Esophagus muscularis mucosa (tissue), 4 donors: ENCODE results near the gene KCNJ18. TPM values are rescaled to one million over a fixed set of nuclear protein-coding genes. Genes with fewer than 3 reads are reported as not detected.
"Not testable (repeated sequence)": the region's sequence is repeated elsewhere in the genome, so short reads cannot be mapped to it uniquely, and the experiment has no call there.

Source experiments
- DNase-seq: peaks from one replicate; pipeline ENCODE4 v3.0.0-alpha.2; 2017; ENCODE audit errors: extremely low spot score
- H3K27ac ChIP-seq, 4 donors: fragments of 200-600 bp; sonication (generic); replicated peaks in 1 of 4; 1 replicate in 3 of 4; 2 replicates in 1 of 4; pipeline ENCODE4 v1.5.1; 2016 to 2019; ENCODE audit warnings: mild to moderate bottlenecking in 1 of 4
- H3K27me3 ChIP-seq, 4 donors: fragments of 200-600 bp; sonication (generic); one replicate each; pipeline versions ENCODE4 v1.5.1 to v1.6.0; 2016 to 2019
- H3K36me3 ChIP-seq, 4 donors: fragments of 200-600 bp; sonication (generic); one replicate each; pipeline ENCODE4 v1.5.1; 2016 to 2019
- H3K4me1 ChIP-seq, 4 donors: fragments of 200-600 bp; sonication (generic); one replicate each; pipeline ENCODE4 v1.5.1; 2016 to 2019
- H3K4me3 ChIP-seq, 4 donors: fragments of 200-600 bp; sonication (generic); 1 replicate in 2 of 4; 2 replicates in 2 of 4; pipeline ENCODE4 v1.5.1; 2016 to 2019; ENCODE audit warnings: mild to moderate bottlenecking in 4 of 4, moderate library complexity in 1 of 4
- H3K9me3 ChIP-seq, 4 donors: fragments of 200-600 bp; sonication (generic); 1 replicate in 3 of 4; 2 replicates in 1 of 4; pipeline ENCODE4 v1.5.1; 2016 to 2019
- EP300 ChIP-seq: sonication (generic); formaldehyde crosslinking; IDR thresholded peaks from one replicate; pipeline ENCODE4 v1.6.1; 2017; ENCODE audit warnings: antibody characterized with exemption
- POLR2A ChIP-seq: fragments of 450-650 bp; IDR thresholded peaks from one replicate; pipeline ENCODE4 v1.6.1; 2017; ENCODE audit warnings: antibody characterized with exemption, moderate library complexity, mild to moderate bottlenecking, low read depth
- POLR2AphosphoS5 ChIP-seq, 2 donors: sonication (generic); formaldehyde crosslinking; IDR thresholded peaks; one replicate each; pipeline ENCODE4 v1.6.1; 2017; ENCODE audit warnings: antibody characterized with exemption in 2 of 2
- WGBS: methylation state at CpG from one replicate; pipeline ENCODE4 v1.1.5; 2018; 5-methylcytosine and 5-hydroxymethylcytosine counted together
- intact Hi-C: fragments of 100-400 bp; cut with DNase I; formaldehyde crosslinking; loops from one replicate; pipeline ENCODE4 v1.15.1; 2023
- total RNA-seq, 4 donors: library from RNA; depleted of rRNA; stranded (reverse); fragments of >200 nt; gene quantifications; one replicate each; pipeline versions ENCODE4 v1.1.0 to v1.2.1, GENCODE V29; 2016
- TF ChIP-seq, protein P1 (sequence below), 3 experiments: fragments of 200-600 bp in 2 of 3; fragments of 450-650 bp in 1 of 3; sonication (generic) in 2 of 3; IDR thresholded peaks; one replicate each; pipeline ENCODE4 v1.5.1; 2017 to 2019; ENCODE audit warnings: antibody characterized with exemption in 3 of 3, mild to moderate bottlenecking in 2 of 3, moderate library complexity in 1 of 3

Gene KCNJ18
- total RNA-seq, 4 donors from 2014 or later, result not detected

DNA sequence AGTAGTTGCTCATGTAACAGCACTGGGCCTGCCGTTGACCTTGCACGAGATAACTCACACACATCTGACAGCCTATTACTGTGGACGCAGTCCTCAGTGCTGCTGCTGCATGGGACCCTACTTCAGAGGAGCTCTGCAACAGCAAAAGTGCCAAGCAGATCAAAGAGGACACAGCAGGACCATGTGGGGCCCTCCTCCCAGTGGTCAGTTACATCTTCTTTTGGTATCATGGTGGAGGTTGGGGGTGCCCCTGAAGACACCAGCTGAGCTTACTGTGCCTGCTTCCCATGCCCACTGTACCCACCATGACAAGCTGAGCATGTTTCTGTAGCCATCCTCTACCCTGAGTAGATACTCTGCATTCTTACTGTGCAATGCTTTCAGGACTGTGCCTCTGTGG, 41.6 kb downstream of the KCNJ18 start:
- H3K9me3 ChIP-seq, H3K27me3 ChIP-seq, intact Hi-C loops, H3K36me3 ChIP-seq, H3K27ac ChIP-seq, H3K4me3 ChIP-seq, H3K4me1 ChIP-seq, DNase-seq: not testable (repeated sequence)
- 94% methylated on average over 3 of the region's 3 CpGs for WGBS

DNA sequence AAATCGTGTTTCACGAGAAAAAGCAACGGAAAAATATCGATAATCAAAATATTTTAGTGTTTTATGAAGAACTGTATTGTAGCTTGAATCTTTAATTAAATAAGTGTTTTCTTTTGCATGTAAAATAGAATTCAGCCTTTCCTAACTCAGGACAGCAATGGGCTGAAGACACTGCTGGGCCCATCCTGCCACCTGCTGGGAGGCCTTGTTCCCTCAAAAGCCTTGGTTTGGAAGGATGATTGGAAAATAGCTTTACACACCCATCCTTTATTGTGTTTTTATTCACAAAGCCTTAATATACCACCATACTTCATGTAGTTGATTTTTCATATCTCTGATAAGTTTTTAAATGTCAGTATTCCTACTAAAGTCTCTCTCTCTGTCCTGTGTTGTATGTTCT, 43.5 kb downstream of the KCNJ18 start:
- H3K4me3 ChIP-seq, intact Hi-C loops, DNase-seq, H3K4me1 ChIP-seq, H3K27me3 ChIP-seq, H3K9me3 ChIP-seq, H3K27ac ChIP-seq, H3K36me3 ChIP-seq: not testable (repeated sequence)
- WGBS, result 82% methylated on average over 4 of the region's 4 CpGs

DNA sequence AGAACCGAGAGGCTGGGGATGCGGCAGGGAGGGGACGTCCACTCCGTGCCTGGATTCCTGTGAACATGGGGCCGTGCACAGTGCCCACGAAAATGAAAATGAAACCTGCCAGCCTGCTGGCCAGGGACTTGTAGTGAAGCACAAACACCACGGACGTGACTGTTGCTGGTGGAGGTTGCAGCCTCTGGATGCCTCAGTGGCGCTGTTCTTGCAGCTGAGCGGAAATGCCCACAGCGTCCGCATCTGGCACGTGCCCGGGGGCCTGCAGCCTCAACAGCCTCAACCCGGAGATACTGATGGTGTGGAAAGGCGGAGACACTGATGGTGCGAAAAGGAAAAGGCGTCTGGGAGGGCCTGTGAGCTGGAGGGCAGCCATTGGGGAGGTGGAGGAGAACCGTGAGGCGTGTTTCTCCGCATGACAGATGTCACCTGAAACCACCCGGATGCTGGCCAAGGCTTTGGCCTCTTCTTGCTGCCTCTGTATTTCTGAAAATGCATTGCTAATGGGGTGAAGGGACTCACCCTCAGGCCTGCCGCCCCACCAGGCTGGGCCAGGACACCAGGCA, 44.8 kb downstream of the KCNJ18 start:
- intact Hi-C loops, H3K27me3 ChIP-seq, H3K36me3 ChIP-seq, H3K9me3 ChIP-seq, H3K4me1 ChIP-seq, DNase-seq, H3K4me3 ChIP-seq, H3K27ac ChIP-seq: not testable (repeated sequence)
- 74% methylated on average over 21 of the region's 23 CpGs for WGBS

DNA sequence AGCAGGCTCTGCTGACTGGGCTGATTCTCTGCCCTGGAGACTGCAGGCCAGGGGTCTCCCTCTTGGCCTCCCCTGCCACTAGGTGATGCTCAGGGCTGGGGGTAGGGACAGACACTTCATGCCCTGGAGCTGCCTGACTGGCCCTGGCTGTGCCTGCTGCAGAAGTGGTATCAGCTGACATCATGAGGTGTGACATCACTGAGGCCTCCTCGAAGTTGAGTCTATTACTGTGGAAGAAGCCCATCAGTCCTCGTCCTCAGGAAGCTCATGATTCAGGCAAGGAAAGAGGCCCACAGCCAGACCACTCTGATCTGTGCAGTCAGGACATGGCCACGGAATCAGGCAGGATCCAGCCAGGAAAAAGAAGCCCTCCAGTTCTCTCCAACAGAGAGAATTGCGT, 45.9 kb downstream of the KCNJ18 start:
- DNase-seq, H3K27ac ChIP-seq, intact Hi-C loops, H3K36me3 ChIP-seq, H3K4me1 ChIP-seq, H3K9me3 ChIP-seq, H3K4me3 ChIP-seq, H3K27me3 ChIP-seq: not testable (repeated sequence)
- 68% methylated on average over 3 of the region's 4 CpGs for WGBS

DNA sequence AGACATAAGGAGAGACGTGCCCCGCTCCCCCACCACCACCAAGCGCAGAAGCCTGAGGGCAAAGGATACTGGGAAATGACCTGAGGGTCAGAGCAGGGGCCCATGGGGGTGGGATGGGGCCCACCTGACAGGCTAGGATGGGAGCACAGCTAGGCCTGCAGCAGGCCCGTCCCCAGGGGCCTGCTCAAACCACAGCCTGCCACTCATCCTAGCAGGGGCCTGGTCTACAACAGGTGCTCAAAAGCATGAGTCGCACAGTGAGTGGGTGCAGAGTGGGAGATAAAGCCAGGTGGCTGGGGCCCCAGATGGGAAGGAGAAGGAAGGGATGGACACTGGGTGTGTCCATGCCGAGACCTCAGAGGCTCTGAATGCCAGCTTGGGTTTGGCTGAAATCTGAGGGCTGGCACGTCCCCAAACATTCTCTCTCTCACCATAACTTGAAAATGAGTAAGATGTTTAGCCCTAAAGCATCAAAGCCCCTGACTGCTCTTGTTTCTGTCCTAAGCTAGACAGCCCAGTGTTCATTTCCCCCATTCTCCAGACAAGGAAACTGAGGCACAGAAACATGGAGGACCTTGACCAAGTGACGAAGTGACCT, 46.7 kb downstream of the KCNJ18 start:
- H3K36me3 ChIP-seq, intact Hi-C loops, H3K4me3 ChIP-seq, H3K27ac ChIP-seq, H3K4me1 ChIP-seq, H3K27me3 ChIP-seq, H3K9me3 ChIP-seq, DNase-seq: not testable (repeated sequence)
- 87% methylated on average over 3 of the region's 8 CpGs for WGBS

DNA sequence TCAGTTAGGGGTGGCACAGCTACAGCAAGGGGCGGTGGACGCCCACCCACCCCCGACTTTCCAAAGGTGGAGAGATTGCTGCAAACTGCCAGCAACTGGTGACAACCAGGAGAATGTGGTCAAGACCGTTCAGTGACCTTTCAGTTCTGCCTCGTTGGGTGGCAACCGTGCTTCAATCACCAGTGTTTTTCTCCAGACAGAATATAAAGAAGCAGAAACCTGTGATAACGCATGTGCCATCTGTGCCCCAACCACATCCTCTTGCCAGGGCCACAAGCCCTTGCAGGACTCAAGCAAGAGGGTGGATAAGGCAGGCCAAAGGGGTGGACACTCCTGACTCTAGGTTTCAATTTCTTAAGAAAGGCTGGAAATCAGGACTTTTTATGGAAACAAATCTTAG, 47.2 kb downstream of the KCNJ18 start:
- H3K9me3 ChIP-seq, H3K4me1 ChIP-seq, H3K36me3 ChIP-seq, DNase-seq, H3K4me3 ChIP-seq, H3K27me3 ChIP-seq, intact Hi-C loops, H3K27ac ChIP-seq: not testable (repeated sequence)
- WGBS, result no CpG with 5 or more reads among the region's 7 CpGs

DNA sequence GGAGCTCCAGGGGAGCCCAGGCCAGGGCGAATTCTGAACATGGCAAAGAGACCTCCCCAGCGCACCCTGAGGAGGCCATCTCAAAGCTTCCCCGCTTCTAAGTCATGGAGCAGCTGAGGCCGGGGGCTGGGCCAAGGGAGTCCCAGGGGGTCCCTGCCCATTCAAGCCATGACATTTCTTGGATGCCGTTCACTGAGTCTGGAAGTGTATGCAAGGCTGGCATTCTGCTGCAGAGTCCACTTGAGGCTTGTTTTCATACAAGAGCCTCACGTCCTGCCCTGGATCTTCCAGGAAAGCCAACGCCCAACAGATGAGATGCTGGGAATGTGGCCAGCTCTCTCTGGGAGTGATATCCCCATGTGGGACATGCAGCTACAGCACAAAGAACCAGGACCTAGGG, 48.5 kb downstream of the KCNJ18 start:
- intact Hi-C loops, H3K4me3 ChIP-seq, H3K4me1 ChIP-seq, H3K36me3 ChIP-seq, H3K27ac ChIP-seq, H3K27me3 ChIP-seq, DNase-seq, H3K9me3 ChIP-seq: not testable (repeated sequence)
- WGBS, result 41% methylated on average over 2 of the region's 7 CpGs

DNA sequence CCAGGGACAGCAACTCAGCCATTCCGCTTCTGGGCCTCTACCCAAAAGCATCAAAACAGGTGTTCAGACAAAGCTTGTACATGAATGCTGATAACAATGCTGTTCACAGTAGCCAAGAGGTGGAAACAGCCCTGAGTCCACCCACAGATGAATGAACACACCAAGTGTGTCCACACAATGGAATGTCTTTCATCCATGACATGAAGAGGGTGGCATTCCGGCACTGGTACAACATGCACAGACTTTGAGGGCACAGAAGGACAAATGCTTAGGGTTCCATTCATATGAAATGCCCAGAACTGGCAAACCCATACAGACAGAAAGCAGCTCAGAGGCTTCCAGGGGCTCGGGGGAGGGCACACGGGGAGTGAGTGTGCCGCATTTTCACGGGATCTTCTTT, 49.2 kb downstream of the KCNJ18 start:
- intact Hi-C loops, H3K4me1 ChIP-seq, H3K27me3 ChIP-seq, H3K36me3 ChIP-seq, DNase-seq, H3K9me3 ChIP-seq, H3K4me3 ChIP-seq, H3K27ac ChIP-seq: not testable (repeated sequence)
- no CpG with 5 or more reads among the region's 6 CpGs for WGBS

DNA sequence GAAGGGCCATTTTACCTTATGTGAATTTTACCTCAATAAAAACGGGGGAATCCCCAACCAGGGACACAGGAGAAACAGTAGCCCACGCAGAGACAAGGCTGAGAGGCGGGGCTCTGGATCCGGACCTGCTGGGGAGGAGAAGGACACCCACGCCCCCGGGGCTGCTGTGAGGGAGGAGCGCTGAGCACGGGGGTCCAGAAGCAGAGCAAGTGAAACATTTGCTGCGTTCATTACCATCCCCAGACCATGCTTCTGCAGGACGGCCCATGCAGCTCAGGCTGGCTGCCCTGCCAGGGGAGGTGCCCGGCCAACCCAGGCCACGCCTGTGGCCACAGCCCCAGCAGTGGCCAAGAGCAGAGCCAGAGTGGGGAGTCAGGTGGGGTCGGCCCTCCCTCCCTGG, 50.0 kb downstream of the KCNJ18 start:
- 65% methylated on average over 9 of the region's 13 CpGs for WGBS

DNA sequence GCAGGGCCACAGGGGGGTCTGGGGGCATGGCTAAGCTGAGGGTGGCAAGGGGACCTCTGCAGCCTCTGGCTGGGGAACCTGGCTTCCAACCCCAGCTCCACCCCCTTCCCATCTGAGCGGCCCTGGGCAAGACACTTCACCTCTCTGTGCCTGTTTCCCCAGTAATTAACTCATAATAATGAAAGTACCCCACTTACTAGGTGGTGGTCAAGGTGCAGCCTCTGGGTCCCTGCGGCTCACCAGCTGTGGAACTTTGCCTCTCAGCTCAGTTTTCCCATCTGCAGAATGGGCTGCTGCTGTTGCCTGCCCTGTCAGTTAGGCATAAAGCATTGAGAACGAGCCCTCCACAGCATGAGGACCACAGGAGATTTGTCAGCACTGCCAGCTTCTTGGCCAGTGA, 51.8 kb downstream of the KCNJ18 start:
- H3K27ac ChIP-seq, result not testable (repeated sequence)

More for the DNA sequence above, 50.0 kb downstream of the KCNJ18 start:
- intact Hi-C loops, result no loop called here
- TF ChIP-seq, protein P1, sequence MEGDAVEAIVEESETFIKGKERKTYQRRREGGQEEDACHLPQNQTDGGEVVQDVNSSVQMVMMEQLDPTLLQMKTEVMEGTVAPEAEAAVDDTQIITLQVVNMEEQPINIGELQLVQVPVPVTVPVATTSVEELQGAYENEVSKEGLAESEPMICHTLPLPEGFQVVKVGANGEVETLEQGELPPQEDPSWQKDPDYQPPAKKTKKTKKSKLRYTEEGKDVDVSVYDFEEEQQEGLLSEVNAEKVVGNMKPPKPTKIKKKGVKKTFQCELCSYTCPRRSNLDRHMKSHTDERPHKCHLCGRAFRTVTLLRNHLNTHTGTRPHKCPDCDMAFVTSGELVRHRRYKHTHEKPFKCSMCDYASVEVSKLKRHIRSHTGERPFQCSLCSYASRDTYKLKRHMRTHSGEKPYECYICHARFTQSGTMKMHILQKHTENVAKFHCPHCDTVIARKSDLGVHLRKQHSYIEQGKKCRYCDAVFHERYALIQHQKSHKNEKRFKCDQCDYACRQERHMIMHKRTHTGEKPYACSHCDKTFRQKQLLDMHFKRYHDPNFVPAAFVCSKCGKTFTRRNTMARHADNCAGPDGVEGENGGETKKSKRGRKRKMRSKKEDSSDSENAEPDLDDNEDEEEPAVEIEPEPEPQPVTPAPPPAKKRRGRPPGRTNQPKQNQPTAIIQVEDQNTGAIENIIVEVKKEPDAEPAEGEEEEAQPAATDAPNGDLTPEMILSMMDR (IDR thresholded peaks at IDR 0.05), result no peak
- TF ChIP-seq EP300 (no peak), POLR2AphosphoS5 (IDR thresholded peaks at IDR 0.05) (no peak), POLR2A (no peak)
- H3K27ac ChIP-seq, result no peak overlapping the region
- DNase-seq, result no peak
- H3K4me3 ChIP-seq, result no peak overlapping the region
- H3K9me3 ChIP-seq, result no peaks in the 10 kb centered on the region
- no peaks in the 10 kb centered on the region for H3K36me3 ChIP-seq
- H3K4me1 ChIP-seq, result no peaks in the 10 kb centered on the region
- no peaks in the 10 kb centered on the region for H3K27me3 ChIP-seq

DNA sequence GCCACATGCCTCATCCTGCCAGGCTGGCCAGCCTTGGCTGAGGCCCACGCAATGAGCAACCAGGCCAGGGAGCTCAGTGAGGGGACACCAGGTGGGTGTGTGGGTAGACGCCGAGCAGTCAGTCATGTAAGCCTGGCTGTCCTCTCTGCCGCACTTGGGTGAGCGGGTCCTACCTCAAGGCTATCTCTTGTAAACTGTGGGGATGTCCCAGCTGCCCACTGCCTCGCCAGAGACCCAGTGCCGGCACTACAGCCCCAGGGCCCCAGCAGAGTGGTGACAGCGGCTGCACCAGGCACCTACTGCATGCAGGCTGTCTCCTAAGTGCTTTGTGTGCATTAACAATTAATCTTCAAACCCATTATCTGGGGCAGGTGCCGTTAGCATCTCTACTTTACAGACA, 52.3 kb downstream of the KCNJ18 start:
- H3K4me3 ChIP-seq, DNase-seq, H3K27ac ChIP-seq, H3K36me3 ChIP-seq, H3K9me3 ChIP-seq, H3K27me3 ChIP-seq, intact Hi-C loops, H3K4me1 ChIP-seq: not testable (repeated sequence)
- no CpG with 5 or more reads among the region's 9 CpGs for WGBS

More for the DNA sequence above, 51.8 kb downstream of the KCNJ18 start:
- WGBS, result 85% methylated on average over 3 of the region's 3 CpGs
- intact Hi-C loops, DNase-seq, H3K27me3 ChIP-seq, H3K36me3 ChIP-seq, H3K9me3 ChIP-seq, H3K4me1 ChIP-seq, H3K4me3 ChIP-seq: not testable (repeated sequence)
